GM21526 (cell line): Measurements from ENCODE around the gene ASAP2.
"Not testable (repeated sequence)": the region's sequence is repeated elsewhere in the genome, so short reads cannot be mapped to it uniquely, and the experiment has no call there.

Source experiments
- ATAC-seq: cut with Tn5 transposase; IDR thresholded peaks from one replicate; pipeline ENCODE4 v1.9.1; 2021; ENCODE audit warnings: moderate library complexity; ENCODE audit not compliant: unreplicated experiment, low FRiP score

ASAP2 gene

DNA sequence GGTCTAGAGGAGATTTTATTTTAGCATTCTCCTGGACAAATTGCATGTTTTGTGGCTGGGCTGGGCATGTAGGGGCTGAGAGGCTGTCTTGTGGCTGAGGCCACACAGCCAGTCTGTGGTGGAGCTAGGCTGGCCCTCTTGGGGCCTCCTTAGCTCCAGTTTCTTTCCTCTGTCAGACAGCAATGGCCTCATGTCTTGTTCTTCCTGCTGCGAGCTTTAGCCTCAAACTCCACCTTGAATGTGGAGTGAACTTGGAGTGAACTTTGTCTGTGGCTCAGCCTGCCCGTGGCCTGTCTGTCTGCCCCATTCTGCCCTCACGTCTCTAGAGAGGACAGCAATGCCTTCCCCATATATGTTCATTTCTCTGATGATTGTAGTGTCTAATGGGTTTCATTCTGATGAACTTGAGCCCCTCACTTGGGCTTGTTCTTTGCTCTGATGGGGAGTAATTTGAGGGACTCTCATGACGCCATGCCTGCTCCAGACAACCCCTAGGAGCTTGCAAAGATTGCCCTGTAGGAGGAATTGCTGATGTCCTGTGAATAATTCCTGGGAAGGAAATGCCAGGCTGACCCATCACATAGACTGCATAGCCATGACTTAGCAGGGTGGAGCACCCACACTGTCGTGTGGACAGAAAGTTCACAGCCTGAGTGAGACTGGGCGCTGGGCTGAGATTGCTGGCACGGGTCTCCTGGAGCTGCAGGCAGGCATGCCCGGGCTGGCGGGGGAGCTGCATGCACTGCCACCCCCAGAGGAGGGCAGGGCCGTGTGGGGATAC is 42.6 kb downstream of the ASAP2 start:
- ATAC-seq = no peak

DNA sequence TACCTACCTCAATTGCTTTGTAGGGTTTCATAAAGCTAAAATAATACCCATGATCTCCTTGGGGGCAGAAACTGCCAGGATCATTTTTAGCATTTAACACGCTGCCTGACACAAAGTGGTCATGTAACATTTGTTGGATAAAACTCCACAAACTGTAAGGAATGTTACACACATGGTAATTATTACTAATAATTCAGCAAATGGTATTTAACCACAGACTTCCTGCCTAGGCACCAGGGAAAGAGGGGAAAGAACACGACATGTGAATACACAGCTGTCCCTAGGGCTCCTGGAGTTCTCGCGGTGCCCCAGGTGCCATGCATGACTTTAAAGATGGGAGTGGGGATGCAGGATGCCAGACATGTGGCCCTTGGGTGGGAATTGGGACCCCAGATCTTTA is 43.5 kb downstream of the ASAP2 start:
- no peak for ATAC-seq

- ATAC-seq = no peak
Observed at GRCh38 chr2:9250498-9251153, 44.0 kb downstream of the ASAP2 start.

DNA sequence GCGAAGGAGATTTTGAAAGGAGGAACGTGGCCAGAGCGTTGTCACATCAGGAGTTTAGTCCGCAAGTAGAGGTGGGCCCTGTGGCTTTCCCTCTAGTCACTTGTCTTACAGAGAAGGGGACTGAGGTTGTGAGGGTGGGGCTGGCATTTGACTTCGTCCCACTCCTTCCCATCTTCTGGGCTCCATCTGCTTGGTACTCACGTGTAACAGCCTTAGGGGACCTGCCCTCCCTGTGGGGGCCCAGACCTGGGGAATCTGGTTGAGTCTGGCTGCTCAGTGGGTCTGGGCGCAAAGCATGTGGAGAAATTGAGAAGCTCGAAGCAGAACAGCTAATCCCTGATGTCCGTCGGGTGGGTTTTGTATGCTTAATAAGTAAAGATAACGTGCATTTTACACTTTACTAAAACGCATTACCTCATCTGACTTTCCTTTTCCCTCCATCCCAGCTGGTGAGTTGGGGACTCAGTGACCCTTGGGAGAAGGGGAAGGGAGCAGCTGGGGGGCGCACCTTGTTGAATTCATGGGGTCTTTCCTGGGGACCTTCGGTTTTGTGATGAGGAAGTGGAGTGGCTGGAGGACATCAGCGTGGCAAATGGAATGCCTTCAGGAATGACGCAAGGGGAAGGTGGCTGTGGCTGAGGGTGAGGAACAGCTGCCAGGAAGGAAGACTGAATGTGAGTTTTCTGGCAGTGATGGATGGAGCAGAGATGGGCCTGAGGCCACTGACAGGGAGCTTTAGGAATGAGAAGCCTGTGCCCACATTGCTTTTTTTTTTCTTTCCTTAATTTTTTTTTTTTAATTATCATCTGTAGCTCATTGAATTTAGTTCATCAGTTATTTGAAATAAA is 44.8 kb downstream of the ASAP2 start:
- ATAC-seq = no peak

DNA sequence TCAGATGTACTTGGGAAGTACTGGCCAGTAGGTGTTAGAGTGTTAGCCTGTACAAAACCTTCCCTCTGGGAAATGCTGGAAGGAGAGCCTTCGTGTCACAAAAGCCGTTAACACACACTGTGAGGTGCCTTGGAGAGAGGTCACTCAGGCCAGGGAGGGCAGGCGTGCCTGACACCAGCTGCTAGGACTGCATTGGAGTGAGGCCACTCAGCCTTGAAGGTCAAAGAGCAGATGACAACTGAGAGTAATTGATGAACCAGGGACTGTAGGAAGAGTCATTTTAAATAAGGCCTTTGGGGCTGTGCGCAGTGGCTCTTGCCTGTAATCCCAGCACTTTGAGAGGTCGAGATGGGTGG is 45.4 kb downstream of the ASAP2 start:
- no peak for ATAC-seq

GRCh38 chr2:9255416-9255815 is 48.8 kb downstream of the ASAP2 start:
- no peak for ATAC-seq

DNA sequence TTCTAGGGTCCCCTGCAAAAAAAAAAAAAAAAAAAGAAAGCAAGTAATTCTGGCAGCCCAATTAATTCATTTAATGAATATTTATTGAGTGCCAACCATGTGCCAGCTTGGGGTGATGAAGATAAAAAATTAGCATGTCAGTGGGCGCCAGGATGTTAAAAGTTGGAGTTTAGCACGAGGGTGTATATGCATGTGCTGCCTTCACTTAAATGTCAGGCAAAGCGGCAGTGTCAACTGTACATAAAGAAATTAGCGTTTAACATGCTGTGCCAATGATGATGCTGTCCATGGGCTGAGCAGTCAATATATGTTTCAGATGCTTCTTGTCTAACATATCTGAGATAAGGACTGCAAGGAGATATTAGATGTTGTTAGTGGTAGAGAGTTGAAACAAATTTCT is 49.5 kb downstream of the ASAP2 start:
- no peak for ATAC-seq

DNA sequence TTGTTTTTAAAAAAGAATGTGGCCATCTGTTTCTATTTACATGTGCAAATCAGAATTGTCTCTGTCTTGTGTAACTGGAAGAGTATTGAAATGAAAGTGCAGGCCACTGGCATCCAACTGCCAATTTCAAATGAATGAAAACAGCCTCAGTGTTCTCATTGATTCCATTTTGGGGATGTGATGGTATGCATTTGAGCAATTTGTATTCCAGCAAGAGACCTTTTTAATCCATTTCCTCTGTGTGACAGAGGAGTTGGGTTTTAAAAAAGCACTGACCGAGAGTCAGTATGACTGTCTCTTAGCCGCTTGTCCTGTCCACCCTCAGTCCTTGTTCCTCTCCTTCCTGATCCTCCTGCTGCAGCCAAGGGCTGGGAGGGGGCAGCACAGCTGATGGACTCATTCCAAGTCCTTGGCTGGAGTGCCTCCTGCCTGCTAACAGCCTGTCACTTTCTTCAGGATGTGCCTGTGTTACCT is 50.0 kb downstream of the ASAP2 start:
- no peak for ATAC-seq

DNA sequence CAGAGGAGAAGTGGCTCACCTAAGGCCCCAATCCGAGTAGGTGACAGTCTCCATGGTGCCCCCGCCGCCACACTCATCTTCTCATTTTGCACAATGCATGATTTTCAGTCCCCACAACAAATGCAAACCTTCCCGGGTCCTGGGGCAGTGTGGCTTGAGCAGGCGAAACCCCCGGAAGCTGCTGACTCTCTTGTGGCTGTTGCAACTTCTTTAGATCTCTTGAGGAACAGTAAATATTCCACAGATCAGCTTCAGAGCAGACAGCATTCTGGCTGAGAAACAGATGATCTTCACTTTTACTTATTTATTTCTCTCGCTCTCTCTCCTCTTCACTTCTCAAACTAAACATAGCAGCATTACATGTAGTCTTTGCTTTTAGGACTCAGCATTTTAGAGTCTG is 51.9 kb downstream of the ASAP2 start:
- ATAC-seq = no peak

- ATAC-seq = no peak
Observed at GRCh38 chr2:9258953-9259399, 52.4 kb downstream of the ASAP2 start.

DNA sequence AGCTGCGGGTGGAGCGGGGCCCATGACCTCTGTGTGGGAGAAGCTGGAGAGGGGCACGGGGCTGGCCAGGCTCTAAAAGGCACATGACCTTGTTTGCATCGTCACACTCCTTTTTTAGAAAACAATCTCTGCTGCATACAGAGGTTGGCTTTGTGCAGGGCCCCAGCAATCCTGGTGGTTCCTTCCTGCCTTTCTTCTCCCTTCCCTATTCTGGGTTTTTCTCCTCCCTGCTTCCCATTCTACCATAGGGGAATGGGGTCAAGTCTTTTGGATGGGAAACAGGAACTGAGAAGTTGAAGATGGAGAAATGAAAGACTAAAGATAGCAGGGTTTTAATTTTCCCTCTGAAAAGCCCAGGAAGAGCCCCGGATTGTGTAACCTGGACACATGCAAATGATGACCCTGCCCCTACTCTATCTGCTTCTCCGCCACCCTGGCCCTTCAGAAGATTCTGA is 53.9 kb downstream of the ASAP2 start:
- ATAC-seq = no peak

GRCh38 chr2:9261231-9261883 is 54.7 kb downstream of the ASAP2 start:
- no peak for ATAC-seq

GRCh38 chr2:9262671-9263171 is 56.1 kb downstream of the ASAP2 start:
- ATAC-seq = no peak

DNA sequence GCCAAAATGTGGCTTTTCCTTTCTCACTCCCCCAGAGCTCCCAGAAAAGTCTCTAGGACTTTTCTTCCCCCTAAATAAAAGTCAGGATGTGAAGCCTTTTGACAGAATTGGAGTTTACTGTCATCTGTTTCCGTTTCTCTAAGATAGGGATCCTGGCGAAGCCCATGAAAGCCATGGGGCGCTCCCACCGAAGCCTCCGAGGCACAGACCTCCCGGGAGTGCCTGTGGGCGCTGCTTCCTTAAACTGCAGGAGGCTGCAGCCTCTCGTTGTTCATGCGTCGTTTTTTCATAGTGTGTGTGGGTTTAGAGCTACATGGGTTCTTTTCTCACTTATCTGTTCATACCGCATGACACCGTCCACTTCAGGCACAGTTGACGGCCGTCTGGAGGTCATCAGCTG is 56.8 kb downstream of the ASAP2 start:
- no peak for ATAC-seq

GRCh38 chr2:9264301-9264700 is 57.7 kb downstream of the ASAP2 start:
- no peak for ATAC-seq

- ATAC-seq = no peak
Observed at GRCh38 chr2:9266711-9267110, 60.1 kb downstream of the ASAP2 start.

- not testable (repeated sequence) for ATAC-seq
Observed at GRCh38 chr2:9267286-9267685, 60.7 kb downstream of the ASAP2 start.

DNA sequence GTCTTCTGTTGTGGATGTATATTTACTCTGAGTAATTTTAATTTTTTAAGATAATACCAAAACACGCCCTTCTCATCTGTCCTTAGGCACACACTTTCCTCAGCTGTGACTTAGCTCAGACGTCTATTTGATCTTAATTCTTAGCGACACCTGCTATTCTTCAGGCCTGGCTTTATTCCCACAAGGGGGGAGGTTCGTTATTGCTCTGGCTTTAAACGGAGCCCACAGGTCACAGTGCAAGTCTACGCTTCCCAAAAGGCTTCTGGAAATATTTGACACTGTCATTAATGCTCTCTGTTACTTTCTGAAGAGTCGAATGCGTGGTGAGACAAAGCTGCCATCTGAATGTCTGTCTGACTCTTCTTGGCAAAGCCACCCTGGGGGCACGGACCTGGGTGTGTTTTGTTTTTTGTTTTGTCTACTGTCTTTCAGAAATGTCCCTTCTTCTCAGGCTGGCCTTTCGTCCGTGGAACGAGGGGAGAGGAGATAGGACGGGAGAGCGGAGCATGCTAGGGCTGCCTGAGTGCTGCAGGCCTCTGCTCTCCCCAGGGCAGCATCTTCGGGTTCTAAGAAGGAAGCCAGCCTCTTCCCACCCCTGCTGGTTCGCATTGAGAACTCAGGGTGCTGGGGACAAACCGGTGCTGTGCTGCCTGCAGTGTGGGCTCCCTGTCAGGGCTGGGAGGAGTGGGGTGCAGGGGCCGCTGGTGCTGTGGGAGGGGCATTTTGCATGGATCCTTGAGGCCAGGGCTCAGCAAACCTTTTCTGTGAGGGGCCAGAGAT is 61.9 kb downstream of the ASAP2 start:
- no peak for ATAC-seq

GRCh38 chr2:9269295-9269694 is 62.7 kb downstream of the ASAP2 start:
- no peak for ATAC-seq
